Caco-2 (cell line): ENCODE results near the gene TMEM250. TPM values are rescaled to one million over a fixed set of nuclear protein-coding genes. Genes with fewer than 3 reads are reported as not detected.

ENCODE experiments used
- BruUV-seq: library from RNA; stranded (reverse); fragments of 400-500 nt; replicated peaks from 2 replicates; lab custom pipeline; 2021; lab: Mats Ljungman, UMichigan
- CTCF ChIA-PET: fragments of 300-600 bp; sonication (Branson Sonifier 250); formaldehyde crosslinking; loops from one replicate; lab custom pipeline; 2022; ENCODE audit warnings: antibody characterized with exemption; lab: Charles Lee
- POLR2A ChIA-PET: fragments of 300-600 bp; sonication (Branson Sonifier 250); formaldehyde crosslinking; loops from one replicate; lab custom pipeline; 2022; ENCODE audit warnings: antibody characterized with exemption; lab: Charles Lee
- DNase-seq, 2 experiments: peaks; one replicate each; pipeline versions ENCODE4 v3.0.0 to v3.0.0-alpha.2; 2020 to 2022
- H3K27me3 ChIP-seq: replicated peaks from 2 replicates; pipeline ENCODE4 v1.6.0; 2011; ENCODE audit warnings: low read length; ENCODE audit not compliant: control insufficient read depth, insufficient read depth
- H3K36me3 ChIP-seq: 2 replicates; pipeline ENCODE4 v1.5.1; 2011; ENCODE audit warnings: low read length; ENCODE audit not compliant: control insufficient read depth, insufficient read depth
- H3K4me1 ChIP-seq: fragments of 250-450 bp; sonication (Bioruptor Pico); 2 replicates; pipeline ENCODE4 v1.5.1; 2020; ENCODE audit warnings: mild to moderate bottlenecking
- H3K4me3 ChIP-seq: 2 replicates; pipeline ENCODE4 v1.5.1; 2011; ENCODE audit warnings: low read depth, mild to moderate bottlenecking, control low read depth, low read length
- H3K9me3 ChIP-seq: fragments of 250-450 bp; sonication (Bioruptor Pico); 2 replicates; pipeline ENCODE4 v1.5.1; 2020; ENCODE audit warnings: mild to moderate bottlenecking, moderate library complexity
- H3K27ac Mint-ChIP-seq: one replicate; pipeline ENCODE4 v1.8.0; 2022; ENCODE audit warnings: mixed read lengths; ENCODE audit not compliant: unreplicated experiment
- H3K27me3 Mint-ChIP-seq: one replicate; pipeline ENCODE4 v1.8.0; 2022; ENCODE audit warnings: mixed read lengths; ENCODE audit not compliant: insufficient read depth, unreplicated experiment
- H3K36me3 Mint-ChIP-seq: one replicate; pipeline ENCODE4 v1.8.0; 2022; ENCODE audit warnings: mild to moderate bottlenecking, mixed read lengths; ENCODE audit not compliant: insufficient read depth, unreplicated experiment
- H3K4me1 Mint-ChIP-seq: one replicate; pipeline ENCODE4 v1.8.0; 2022; ENCODE audit warnings: low read depth, mixed read lengths; ENCODE audit not compliant: unreplicated experiment
- H3K4me3 Mint-ChIP-seq: one replicate; pipeline ENCODE4 v1.8.0; 2022; ENCODE audit warnings: mild to moderate bottlenecking, moderate library complexity, mixed read lengths; ENCODE audit not compliant: unreplicated experiment
- H3K9me3 Mint-ChIP-seq: one replicate; pipeline ENCODE4 v1.8.0; 2022; ENCODE audit warnings: mixed read lengths; ENCODE audit not compliant: unreplicated experiment
- intact Hi-C: fragments of 100-400 bp; cut with micrococcal nuclease; formaldehyde crosslinking; loops from one replicate; pipeline ENCODE4 v1.10.0; 2022; ENCODE audit not compliant: unreplicated experiment
- total RNA-seq: library from RNA; stranded (reverse); gene quantifications from 2 replicates; pipeline ENCODE4 v1.2.3, GENCODE V29; 2022
- TF ChIP-seq, protein P1 (sequence below), 2 experiments: fragments of 200-600 bp in 1 of 2; IDR thresholded peaks; 1 replicate in 1 of 2; 2 replicates in 1 of 2; pipeline versions ENCODE4 v1.5.1 to v1.8.0; 2011 to 2022; ENCODE audit warnings: antibody characterized with exemption in 1 of 2, control low read depth in 1 of 2, inconsistent platforms in 1 of 2, low read depth in 1 of 2, low read length in 1 of 2, mild to moderate bottlenecking in 1 of 2, moderate library complexity in 1 of 2; ENCODE audit not compliant: insufficient read depth in 1 of 2, severe bottlenecking in 1 of 2, unreplicated experiment in 1 of 2

TMEM250 gene
- total RNA-seq, 1 experiment from 2014 or later, result 38.2 TPM

DNA sequence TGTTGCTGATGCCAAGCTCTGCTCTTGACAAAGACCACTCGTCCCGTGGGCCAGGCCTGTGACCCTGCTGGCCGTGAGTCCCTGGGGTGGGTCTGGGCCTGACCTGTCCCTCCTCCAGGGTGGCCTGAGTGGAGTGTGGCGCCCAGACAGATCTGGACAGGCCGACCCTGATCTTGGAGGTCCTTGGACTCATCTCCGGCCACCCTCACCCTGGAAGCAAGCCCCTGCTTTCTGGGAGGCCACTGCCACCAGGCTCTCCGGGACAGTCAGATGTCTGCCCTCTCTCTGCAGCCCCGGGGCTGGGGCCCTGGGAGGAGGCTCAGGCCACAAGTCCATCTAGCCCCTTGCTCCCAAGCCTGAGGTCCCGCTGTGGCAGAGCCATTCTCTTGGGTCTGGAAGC is 31.2 kb upstream of the TMEM250 start:
- no peaks in the 10 kb centered on the region for H3K27me3 ChIP-seq
- TF ChIP-seq, protein P1, sequence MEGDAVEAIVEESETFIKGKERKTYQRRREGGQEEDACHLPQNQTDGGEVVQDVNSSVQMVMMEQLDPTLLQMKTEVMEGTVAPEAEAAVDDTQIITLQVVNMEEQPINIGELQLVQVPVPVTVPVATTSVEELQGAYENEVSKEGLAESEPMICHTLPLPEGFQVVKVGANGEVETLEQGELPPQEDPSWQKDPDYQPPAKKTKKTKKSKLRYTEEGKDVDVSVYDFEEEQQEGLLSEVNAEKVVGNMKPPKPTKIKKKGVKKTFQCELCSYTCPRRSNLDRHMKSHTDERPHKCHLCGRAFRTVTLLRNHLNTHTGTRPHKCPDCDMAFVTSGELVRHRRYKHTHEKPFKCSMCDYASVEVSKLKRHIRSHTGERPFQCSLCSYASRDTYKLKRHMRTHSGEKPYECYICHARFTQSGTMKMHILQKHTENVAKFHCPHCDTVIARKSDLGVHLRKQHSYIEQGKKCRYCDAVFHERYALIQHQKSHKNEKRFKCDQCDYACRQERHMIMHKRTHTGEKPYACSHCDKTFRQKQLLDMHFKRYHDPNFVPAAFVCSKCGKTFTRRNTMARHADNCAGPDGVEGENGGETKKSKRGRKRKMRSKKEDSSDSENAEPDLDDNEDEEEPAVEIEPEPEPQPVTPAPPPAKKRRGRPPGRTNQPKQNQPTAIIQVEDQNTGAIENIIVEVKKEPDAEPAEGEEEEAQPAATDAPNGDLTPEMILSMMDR (IDR thresholded peaks at IDR 0.05; ENCODE audit: insufficient read depth in 1 of 2, low read depth in 1 of 2, low read length in 1 of 2, severe bottlenecking in 1 of 2, unreplicated experiment in 1 of 2), result no peak
- H3K36me3 ChIP-seq, result no peaks in the 10 kb centered on the region
- intact Hi-C loops, result no loop called here
- Mint-ChIP-seq H3K4me1 (no peaks in the 10 kb centered on the region), H3K27ac (no peak overlapping the region), H3K4me3 (no peak overlapping the region), H3K9me3 (no peaks in the 10 kb centered on the region), H3K36me3 (no peaks in the 10 kb centered on the region), H3K27me3 (no peaks in the 10 kb centered on the region)
- no peak overlapping the region for H3K4me3 ChIP-seq
- H3K9me3 ChIP-seq, result no peaks in the 10 kb centered on the region
- CTCF ChIA-PET, result no interaction called here
- H3K4me1 ChIP-seq, result no peaks in the 10 kb centered on the region
- POLR2A ChIA-PET, result no interaction called here
- DNase-seq, result no peak
- no TSS peak for BruUV-seq

DNA sequence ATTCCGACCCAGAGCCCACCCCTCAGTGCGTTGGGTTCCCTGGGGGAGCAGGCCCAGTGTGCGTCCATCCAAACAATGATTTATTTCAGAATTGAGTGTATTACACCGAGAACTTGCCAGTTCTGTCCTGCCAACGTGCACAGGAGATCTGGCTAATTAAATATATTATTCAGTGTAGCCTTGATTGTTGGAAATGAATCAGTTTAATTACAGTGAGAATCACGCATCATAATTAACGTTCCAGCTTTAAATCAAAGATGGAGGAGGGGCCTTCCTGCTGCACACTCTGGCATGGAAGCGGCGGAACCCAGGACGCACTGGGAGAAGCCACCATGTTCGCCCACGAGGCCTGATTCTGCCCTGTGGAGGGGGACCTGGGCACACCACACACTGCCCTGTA is 30.7 kb upstream of the TMEM250 start:
- POLR2A ChIA-PET, result no interaction called here
- TF ChIP-seq, protein P1 (IDR thresholded peaks at IDR 0.05; ENCODE audit: insufficient read depth in 1 of 2, low read depth in 1 of 2, low read length in 1 of 2, severe bottlenecking in 1 of 2, unreplicated experiment in 1 of 2), result no peak
- Mint-ChIP-seq H3K4me3 (no peak overlapping the region), H3K36me3 (no peaks in the 10 kb centered on the region), H3K27me3 (no peaks in the 10 kb centered on the region), H3K4me1 (no peaks in the 10 kb centered on the region), H3K27ac (no peak overlapping the region), H3K9me3 (no peaks in the 10 kb centered on the region)
- CTCF ChIA-PET, result no interaction called here
- Histone ChIP-seq H3K9me3 (no peaks in the 10 kb centered on the region), H3K36me3 (no peaks in the 10 kb centered on the region), H3K27me3 (no peaks in the 10 kb centered on the region), H3K4me1 (no peaks in the 10 kb centered on the region), H3K4me3 (no peak overlapping the region)
- intact Hi-C loops, result no loop called here
- no TSS peak for BruUV-seq
- no peak for DNase-seq

DNA sequence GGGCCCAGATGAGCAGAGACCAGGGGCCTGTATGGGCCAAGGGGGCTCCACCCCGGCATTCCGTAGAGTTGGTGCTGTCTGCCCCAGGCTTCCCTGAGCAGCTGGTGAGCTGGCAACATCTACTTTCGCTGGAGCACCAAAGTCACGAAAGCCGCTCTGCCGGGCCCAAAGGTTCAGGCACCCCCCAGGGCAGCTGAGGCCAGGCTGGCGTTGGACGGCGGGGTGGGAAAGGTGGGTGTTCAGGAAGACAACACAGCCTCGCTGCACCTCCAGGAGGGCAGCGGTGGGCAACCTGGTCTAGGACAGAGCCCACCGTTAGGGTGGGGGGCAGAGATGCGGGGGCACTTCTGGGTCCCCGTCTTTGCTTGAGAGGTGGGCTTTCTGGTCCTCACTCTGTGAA is 30.1 kb upstream of the TMEM250 start:
- intact Hi-C loops, result no loop called here
- CTCF ChIA-PET, result no interaction called here
- Mint-ChIP-seq H3K27ac (no peak overlapping the region), H3K27me3 (no peaks in the 10 kb centered on the region), H3K4me3 (no peak overlapping the region), H3K9me3 (no peaks in the 10 kb centered on the region), H3K4me1 (no peaks in the 10 kb centered on the region), H3K36me3 (no peaks in the 10 kb centered on the region)
- no peaks in the 10 kb centered on the region for H3K4me1 ChIP-seq
- DNase-seq, result no peak
- H3K4me3 ChIP-seq, result no peak overlapping the region
- no TSS peak for BruUV-seq
- H3K9me3 ChIP-seq, result no peaks in the 10 kb centered on the region
- H3K36me3 ChIP-seq, result no peaks in the 10 kb centered on the region
- H3K27me3 ChIP-seq, result no peaks in the 10 kb centered on the region
- POLR2A ChIA-PET, result no interaction called here
- TF ChIP-seq, protein P1 (IDR thresholded peaks at IDR 0.05; ENCODE audit: insufficient read depth in 1 of 2, low read depth in 1 of 2, low read length in 1 of 2, severe bottlenecking in 1 of 2, unreplicated experiment in 1 of 2), result no peak
